Transverse colon (tissue), 4 donors: ENCODE data around the gene CLMN. TPM values are rescaled to one million over a fixed set of nuclear protein-coding genes. Genes with fewer than 3 reads are reported as not detected.
A peak's percentile ranks its signal among the peaks of the same experiment; 100 is the strongest.

ENCODE experiments used
- DNase-seq: peaks from one replicate; pipeline ENCODE4 v3.0.0-alpha.2; 2019
- H3K27ac ChIP-seq, 4 donors: fragments of 200-600 bp; sonication (generic); 2 replicates each; pipeline ENCODE4 v1.5.1; 2016 to 2018; ENCODE audit warnings: inconsistent platforms in 4 of 4
- H3K27me3 ChIP-seq: fragments of 200-600 bp; sonication (generic); 2 replicates; pipeline ENCODE4 v1.5.1; 2017; ENCODE audit warnings: inconsistent platforms
- H3K36me3 ChIP-seq, 4 donors: fragments of 200-600 bp; sonication (generic); 2 replicates each; pipeline ENCODE4 v1.5.1; 2017 to 2019; ENCODE audit warnings: inconsistent platforms in 4 of 4
- H3K4me1 ChIP-seq, 4 donors: fragments of 200-600 bp; sonication (generic); 2 replicates each; pipeline ENCODE4 v1.5.1; 2017 to 2020; ENCODE audit warnings: inconsistent platforms in 4 of 4
- H3K4me3 ChIP-seq, 4 donors: fragments of 200-600 bp; sonication (generic); 1 replicate in 1 of 4; 2 replicates in 3 of 4; pipeline versions ENCODE4 v1.5.1 to v1.6.1; 2017 to 2019; ENCODE audit warnings: inconsistent platforms in 4 of 4
- H3K9me3 ChIP-seq, 2 donors: fragments of 200-600 bp; sonication (generic); 2 replicates each; pipeline ENCODE4 v1.5.1; 2017 to 2019; ENCODE audit warnings: inconsistent platforms in 2 of 2
- EP300 ChIP-seq: sonication (generic); formaldehyde crosslinking; IDR thresholded peaks from one replicate; pipeline ENCODE4 v1.6.1; 2017; ENCODE audit warnings: antibody characterized with exemption, low read depth
- POLR2A ChIP-seq: fragments of 450-650 bp; IDR thresholded peaks from one replicate; pipeline ENCODE4 v1.6.1; 2016; ENCODE audit warnings: antibody characterized with exemption, mild to moderate bottlenecking, moderate library complexity
- POLR2AphosphoS5 ChIP-seq, 3 donors: sonication (generic); formaldehyde crosslinking; IDR thresholded peaks; one replicate each; pipeline ENCODE4 v1.6.1; 2016; ENCODE audit warnings: antibody characterized with exemption in 3 of 3
- WGBS, 2 donors: methylation state at CpG; one replicate each; pipeline ENCODE4 v1.1.5; 2018; ENCODE audit warnings: low coverage in 1 of 2; 5-methylcytosine and 5-hydroxymethylcytosine counted together
- in situ Hi-C, 4 donors: fragments of 200-750 bp; cut with MboI; loops; one replicate each; pipeline versions ENCODE4 v1.15.0 to v1.15.1; 2017; ENCODE audit warnings: low sequenced_read_pairs in 3 of 4, low pct_ligation_motif_present in 1 of 4, low pct_unique_long_range_greater_than_20kb in 1 of 4
- intact Hi-C: fragments of 100-400 bp; cut with DNase I; formaldehyde crosslinking; loops from one replicate; pipeline ENCODE4 v1.15.1; 2023; ENCODE audit warnings: low total_unique reads
- total RNA-seq, 4 donors: library from RNA; depleted of rRNA; stranded (reverse); fragments of >200 nt; gene quantifications; one replicate each; pipeline ENCODE4 v1.1.0, GENCODE V29; 2016
- TF ChIP-seq, protein P1 (sequence below), 5 experiments: fragments of 200-600 bp in 3 of 5; fragments of 450-650 bp in 2 of 5; sonication (generic) in 3 of 5; IDR thresholded peaks; 1 replicate in 2 of 5; 2 replicates in 3 of 5; pipeline ENCODE4 v1.5.1; 2016 to 2017; ENCODE audit warnings: antibody characterized with exemption in 5 of 5, inconsistent platforms in 3 of 5, mild to moderate bottlenecking in 2 of 5, moderate library complexity in 1 of 5

CLMN gene
- total RNA-seq, 4 donors from 2014 or later: 71.1 to 118 (median 90.1) TPM

- intact Hi-C loops (no loop called here), in situ Hi-C loops (no loop called here)
- Histone ChIP-seq H3K27ac (peak overlapping the region; percentile 64 to 81 (median 76)), H3K36me3 (no peaks in the 10 kb centered on the region), H3K4me1 (peaks cover 7 to 29% (median 22%) of the 10 kb centered on the region in 4 donors), H3K27me3 (no peaks in the 10 kb centered on the region), H3K9me3 (no peaks in the 10 kb centered on the region), H3K4me3 (no peak overlapping the region)
- TF ChIP-seq EP300 (no peak), POLR2AphosphoS5 (IDR thresholded peaks at IDR 0.05) (no peak), POLR2A (no peak)
- TF ChIP-seq, protein P1, sequence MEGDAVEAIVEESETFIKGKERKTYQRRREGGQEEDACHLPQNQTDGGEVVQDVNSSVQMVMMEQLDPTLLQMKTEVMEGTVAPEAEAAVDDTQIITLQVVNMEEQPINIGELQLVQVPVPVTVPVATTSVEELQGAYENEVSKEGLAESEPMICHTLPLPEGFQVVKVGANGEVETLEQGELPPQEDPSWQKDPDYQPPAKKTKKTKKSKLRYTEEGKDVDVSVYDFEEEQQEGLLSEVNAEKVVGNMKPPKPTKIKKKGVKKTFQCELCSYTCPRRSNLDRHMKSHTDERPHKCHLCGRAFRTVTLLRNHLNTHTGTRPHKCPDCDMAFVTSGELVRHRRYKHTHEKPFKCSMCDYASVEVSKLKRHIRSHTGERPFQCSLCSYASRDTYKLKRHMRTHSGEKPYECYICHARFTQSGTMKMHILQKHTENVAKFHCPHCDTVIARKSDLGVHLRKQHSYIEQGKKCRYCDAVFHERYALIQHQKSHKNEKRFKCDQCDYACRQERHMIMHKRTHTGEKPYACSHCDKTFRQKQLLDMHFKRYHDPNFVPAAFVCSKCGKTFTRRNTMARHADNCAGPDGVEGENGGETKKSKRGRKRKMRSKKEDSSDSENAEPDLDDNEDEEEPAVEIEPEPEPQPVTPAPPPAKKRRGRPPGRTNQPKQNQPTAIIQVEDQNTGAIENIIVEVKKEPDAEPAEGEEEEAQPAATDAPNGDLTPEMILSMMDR (IDR thresholded peaks at IDR 0.05): no peak
- 54 to 59% methylated on average over 2 to 6 of the region's 6 CpGs for WGBS, 2 donors
- no peak for DNase-seq
Observed at GRCh38 chr14:95248432-95248831, 71.3 kb downstream of the CLMN start.

DNA sequence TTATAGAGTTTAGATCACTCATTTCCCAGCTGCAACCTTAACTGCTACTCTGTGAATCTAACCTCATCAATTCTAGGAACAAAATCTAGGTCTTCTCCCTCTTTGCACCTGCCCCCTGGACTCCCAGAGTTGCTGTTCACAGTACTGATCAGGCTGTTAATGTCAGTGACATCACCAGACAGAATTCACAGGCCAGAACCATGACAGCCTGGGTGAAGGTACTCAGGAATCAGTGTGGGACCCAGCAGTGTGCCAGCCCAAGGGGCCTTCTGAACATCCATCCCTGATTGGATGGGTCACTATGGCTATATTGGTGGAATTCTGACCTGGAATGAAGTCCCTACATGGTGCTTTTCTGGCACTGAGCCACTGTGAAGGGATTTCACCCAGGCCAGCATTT lies 72.8 kb downstream of the CLMN start:
- TF ChIP-seq POLR2AphosphoS5 (IDR thresholded peaks at IDR 0.05): no peak
- TF ChIP-seq, protein P1 (IDR thresholded peaks at IDR 0.05): no peak
- no peak for TF ChIP-seq EP300
- no peak for TF ChIP-seq POLR2A
- in situ Hi-C loops: no loop called here
- H3K9me3 ChIP-seq: no peaks in the 10 kb centered on the region

DNA sequence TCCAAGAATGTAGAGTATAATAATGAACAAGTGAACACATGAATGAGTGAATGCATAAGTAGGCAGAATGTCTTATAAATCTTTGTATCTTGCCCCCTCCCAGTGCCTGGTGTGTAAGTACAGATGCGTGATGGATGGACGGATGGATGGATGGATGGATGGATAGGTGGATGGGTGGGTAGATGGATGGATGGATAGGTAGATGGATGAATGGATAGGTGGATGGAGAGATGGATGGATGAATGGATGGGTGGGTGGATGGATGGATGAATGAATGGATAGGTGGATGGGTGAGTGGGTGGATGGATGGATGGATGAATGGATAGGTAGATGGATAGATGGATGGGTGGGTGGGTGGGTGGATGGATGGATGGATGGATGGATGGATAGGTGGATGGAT lies 74.4 kb downstream of the CLMN start:
- 97 to 100% methylated on average over 1 to 2 of the region's 2 CpGs for WGBS, 2 donors
- H3K27ac ChIP-seq: no peak overlapping the region
- no peaks in the 10 kb centered on the region for H3K9me3 ChIP-seq
- TF ChIP-seq EP300 (no peak), POLR2A (no peak), POLR2AphosphoS5 (IDR thresholded peaks at IDR 0.05) (no peak)
- TF ChIP-seq, protein P1 (IDR thresholded peaks at IDR 0.05): no peak
- no peaks in the 10 kb centered on the region for H3K27me3 ChIP-seq
- DNase-seq: no peak
- intact Hi-C loops: no loop called here
- no peaks in the 10 kb centered on the region for H3K36me3 ChIP-seq
- no peak overlapping the region for H3K4me3 ChIP-seq
- in situ Hi-C loops: no loop called here
- peaks cover 6 to 23% (median 19%) of the 10 kb centered on the region in 4 donors for H3K4me1 ChIP-seq

More for the DNA sequence above, 72.8 kb downstream of the CLMN start:
- intact Hi-C loops: no loop called here
- no peak overlapping the region for H3K4me3 ChIP-seq
- no peaks in the 10 kb centered on the region for H3K27me3 ChIP-seq
- H3K36me3 ChIP-seq: no peaks in the 10 kb centered on the region
- no peak for DNase-seq
- H3K27ac ChIP-seq: no peak overlapping the region
- H3K4me1 ChIP-seq: peaks cover 7 to 23% (median 19%) of the 10 kb centered on the region in 4 donors

- WGBS, 2 donors: 92 to 93% methylated on average over 3 of the region's 3 CpGs
- H3K36me3 ChIP-seq: no peaks in the 10 kb centered on the region
- no peaks in the 10 kb centered on the region for H3K9me3 ChIP-seq
- in situ Hi-C loops: no loop called here
- H3K27me3 ChIP-seq: no peaks in the 10 kb centered on the region
- H3K27ac ChIP-seq: no peak overlapping the region
- peaks cover 0 to 15% (median 13%) of the 10 kb centered on the region in 4 donors for H3K4me1 ChIP-seq
- TF ChIP-seq POLR2AphosphoS5 (IDR thresholded peaks at IDR 0.05): no peak
- no peak for TF ChIP-seq POLR2A
- TF ChIP-seq, protein P1 (IDR thresholded peaks at IDR 0.05): no peak
- TF ChIP-seq EP300: no peak
- no peak for DNase-seq
- intact Hi-C loops: no loop called here
- no peak overlapping the region for H3K4me3 ChIP-seq
Observed at GRCh38 chr14:95244587-95244986, 75.1 kb downstream of the CLMN start.
